Fibroblast of villous mesenchyme (primary cell): ENCODE data around the gene MDFIC. TPM values are rescaled to one million over a fixed set of nuclear protein-coding genes. Genes with fewer than 3 reads are reported as not detected.

Experiments
- DNase-seq: peaks from one replicate; pipeline ENCODE4 v3.0.0-alpha.2; 2010; ENCODE audit warnings: low read depth
- H3K4me3 ChIP-seq: 2 replicates; pipeline ENCODE4 v1.5.1; 2011; ENCODE audit warnings: low read depth, mild to moderate bottlenecking, low read length
- total RNA-seq: library from RNA; depleted of rRNA; stranded (reverse); fragments of >200 nt; gene quantifications from 2 replicates; pipeline ENCODE4 v1.2.3, GENCODE V29; 2012
- TF ChIP-seq, protein P1 (sequence below): IDR thresholded peaks from 2 replicates; pipeline ENCODE4 v1.5.1; 2012; ENCODE audit warnings: low read depth, mild to moderate bottlenecking, low read length; ENCODE audit not compliant: insufficient read depth

MDFIC gene
- total RNA-seq, 1 donor = 39.3 TPM

DNA sequence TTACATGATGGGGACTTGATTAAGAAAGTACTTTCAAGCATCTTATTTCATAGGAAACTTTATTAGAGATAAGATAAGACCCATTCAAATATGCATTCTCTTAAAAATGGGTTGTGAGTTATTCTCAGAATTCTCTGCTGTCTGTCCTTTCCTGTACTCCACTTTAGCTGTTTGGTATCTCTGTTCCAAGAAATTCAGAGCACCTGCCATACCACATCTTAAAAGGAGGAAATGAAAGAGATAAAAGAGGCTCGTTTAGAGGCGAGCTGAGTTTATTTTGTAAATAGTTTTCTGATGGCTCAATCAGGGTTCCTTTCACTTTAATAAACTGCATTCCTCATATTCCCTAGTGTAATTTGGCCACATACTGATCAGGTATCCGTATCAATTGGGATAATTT is 87.2 kb downstream of the MDFIC start:
- TF ChIP-seq, protein P1, sequence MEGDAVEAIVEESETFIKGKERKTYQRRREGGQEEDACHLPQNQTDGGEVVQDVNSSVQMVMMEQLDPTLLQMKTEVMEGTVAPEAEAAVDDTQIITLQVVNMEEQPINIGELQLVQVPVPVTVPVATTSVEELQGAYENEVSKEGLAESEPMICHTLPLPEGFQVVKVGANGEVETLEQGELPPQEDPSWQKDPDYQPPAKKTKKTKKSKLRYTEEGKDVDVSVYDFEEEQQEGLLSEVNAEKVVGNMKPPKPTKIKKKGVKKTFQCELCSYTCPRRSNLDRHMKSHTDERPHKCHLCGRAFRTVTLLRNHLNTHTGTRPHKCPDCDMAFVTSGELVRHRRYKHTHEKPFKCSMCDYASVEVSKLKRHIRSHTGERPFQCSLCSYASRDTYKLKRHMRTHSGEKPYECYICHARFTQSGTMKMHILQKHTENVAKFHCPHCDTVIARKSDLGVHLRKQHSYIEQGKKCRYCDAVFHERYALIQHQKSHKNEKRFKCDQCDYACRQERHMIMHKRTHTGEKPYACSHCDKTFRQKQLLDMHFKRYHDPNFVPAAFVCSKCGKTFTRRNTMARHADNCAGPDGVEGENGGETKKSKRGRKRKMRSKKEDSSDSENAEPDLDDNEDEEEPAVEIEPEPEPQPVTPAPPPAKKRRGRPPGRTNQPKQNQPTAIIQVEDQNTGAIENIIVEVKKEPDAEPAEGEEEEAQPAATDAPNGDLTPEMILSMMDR = no peak
- DNase-seq = peak; percentile 47
- H3K4me3 ChIP-seq = no peak overlapping the region

GRCh38 chr7:115009736-115010440 is 88.0 kb downstream of the MDFIC start:
- TF ChIP-seq, protein P1 = no peak
- H3K4me3 ChIP-seq = no peak overlapping the region
- DNase-seq = peak; percentile 77

DNA sequence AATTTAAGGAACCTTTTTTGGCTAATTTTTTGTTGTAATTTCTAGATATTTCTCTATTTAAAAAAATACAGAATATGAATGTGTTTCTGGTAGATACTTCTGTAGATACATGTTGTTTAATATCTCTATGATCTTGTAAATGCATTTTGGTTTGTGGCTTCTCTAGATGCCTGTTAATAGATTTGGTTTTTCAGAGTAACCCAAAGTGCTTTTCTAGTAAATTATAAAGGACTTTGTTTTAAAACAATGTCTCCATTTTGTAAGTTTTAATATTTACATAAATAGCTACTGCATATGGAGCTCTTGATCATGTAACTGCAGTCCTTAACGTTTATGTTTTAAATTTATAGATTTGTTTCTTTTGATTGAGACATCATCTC is 88.5 kb downstream of the MDFIC start:
- H3K4me3 ChIP-seq = no peak overlapping the region
- TF ChIP-seq, protein P1 = no peak
- DNase-seq = no peak

DNA sequence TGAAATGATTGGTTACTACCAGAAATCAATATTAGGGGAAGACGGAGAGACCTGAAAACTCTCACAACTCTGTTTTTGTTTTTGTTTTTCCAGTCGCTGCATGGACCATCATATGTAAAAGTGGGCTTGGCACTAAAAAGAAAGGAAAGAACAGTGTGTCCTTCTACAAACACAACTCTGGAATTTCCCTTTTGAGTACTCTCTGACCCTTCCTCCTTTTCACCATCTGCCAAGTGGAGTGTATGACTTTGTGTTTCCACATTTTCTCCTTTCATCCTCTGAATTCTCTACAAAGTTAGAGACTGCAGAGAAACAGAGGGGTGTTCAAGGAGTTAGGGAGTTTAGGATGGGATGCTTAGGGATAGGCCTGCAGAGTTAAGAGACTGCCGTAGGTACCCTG is 92.0 kb downstream of the MDFIC start:
- TF ChIP-seq, protein P1 = no peak
- DNase-seq = no peak
- no peak overlapping the region for H3K4me3 ChIP-seq

GRCh38 chr7:115014794-115015193 is 92.9 kb downstream of the MDFIC start:
- TF ChIP-seq, protein P1 = no peak
- H3K4me3 ChIP-seq = no peak overlapping the region
- no peak for DNase-seq

DNA sequence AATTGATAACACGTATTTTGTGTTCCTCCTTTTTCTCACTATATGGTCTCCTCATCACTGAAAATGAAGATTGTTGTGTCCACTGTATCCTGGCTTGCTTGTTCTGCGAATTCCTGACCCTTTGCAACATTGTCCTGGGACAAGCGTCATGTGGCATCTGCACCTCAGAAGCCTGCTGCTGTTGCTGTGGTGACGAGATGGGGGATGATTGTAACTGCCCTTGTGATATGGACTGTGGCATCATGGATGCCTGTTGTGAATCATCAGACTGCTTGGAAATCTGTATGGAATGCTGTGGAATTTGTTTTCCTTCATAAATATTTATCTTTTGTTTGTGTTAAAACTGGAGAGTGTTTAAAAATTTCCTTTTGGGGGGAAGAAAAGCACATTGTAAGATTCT is 93.7 kb downstream of the MDFIC start:
- TF ChIP-seq, protein P1 = no peak
- H3K4me3 ChIP-seq = no peak overlapping the region
- DNase-seq = peak; percentile 97

DNA sequence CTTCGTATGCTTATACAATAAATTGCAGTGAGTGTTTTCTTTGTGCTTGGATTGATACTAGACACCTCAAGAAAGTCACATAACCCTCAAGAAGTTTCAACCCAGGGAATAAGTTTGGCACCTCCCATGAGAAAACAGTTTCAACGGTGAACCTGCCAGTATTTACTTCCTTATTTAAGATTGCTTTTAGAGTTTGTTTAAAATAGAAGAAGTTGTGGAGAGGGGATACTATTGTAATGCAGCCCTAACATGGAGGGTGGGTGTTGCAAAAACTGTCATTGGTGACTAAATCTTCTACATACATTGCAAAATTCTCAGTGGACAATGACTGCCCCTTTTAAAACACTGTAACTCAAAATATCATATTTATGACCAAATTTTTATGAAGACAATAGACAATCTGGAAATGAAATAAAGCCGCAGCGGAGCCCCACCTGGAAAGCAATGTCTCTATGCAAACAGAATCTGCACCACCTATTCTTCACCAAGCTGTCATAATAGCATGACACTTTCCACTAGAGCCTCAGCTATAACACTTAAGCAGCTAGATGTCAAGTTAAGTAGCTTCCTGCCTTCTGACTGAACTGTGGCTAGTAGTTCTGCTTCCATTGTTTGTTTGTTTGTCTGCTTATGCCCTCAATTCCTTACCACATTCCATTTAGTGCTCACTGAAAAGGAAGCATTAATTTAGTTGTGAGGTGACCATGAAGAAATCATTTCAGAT is 98.2 kb downstream of the MDFIC start:
- no peak overlapping the region for H3K4me3 ChIP-seq
- TF ChIP-seq, protein P1 = no peak
- no peak for DNase-seq
